A172 (cell line): ENCODE measurements around the gene DNAJB8. TPM values are rescaled to one million over a fixed set of nuclear protein-coding genes. Genes with fewer than 3 reads are reported as not detected.

Experiments
- DNase-seq: peaks from one replicate; pipeline ENCODE4 v3.0.0-alpha.2; 2015; ENCODE audit warnings: low spot score
- total RNA-seq: library from RNA; depleted of rRNA; stranded (reverse); fragments of >200 nt; shearing (Covaris generic); gene quantifications from 2 replicates; pipeline ENCODE4 v1.2.3, GENCODE V29; 2014

DNAJB8 gene
- total RNA-seq, 1 experiment from 2014 or later: not detected

DNA sequence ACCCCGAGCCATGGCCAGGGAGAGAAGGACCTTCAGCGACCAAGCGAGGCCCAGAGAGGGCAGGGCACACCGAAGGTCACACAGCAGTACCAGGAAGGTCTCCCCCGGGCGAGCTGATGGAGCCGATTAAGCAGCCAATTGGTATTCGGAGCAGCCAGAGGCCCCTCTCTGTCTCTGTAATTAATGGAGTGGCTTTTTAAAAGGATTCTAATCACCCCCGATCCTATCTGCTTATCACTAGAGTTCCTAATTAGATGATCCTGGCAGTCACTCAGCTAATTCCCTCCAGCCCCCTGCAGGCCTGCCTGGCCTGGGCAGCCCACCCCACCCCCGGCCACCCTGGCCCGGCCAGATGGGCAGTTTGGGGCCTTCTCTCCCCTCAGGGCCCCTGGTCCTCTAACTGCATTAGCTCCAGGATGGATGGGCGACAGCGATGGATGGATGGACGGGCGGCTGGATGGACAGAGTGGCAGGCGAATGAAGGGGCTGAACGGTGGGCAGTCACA is 1.6 kb upstream of the DNAJB8 start:
- no peak for DNase-seq

DNA sequence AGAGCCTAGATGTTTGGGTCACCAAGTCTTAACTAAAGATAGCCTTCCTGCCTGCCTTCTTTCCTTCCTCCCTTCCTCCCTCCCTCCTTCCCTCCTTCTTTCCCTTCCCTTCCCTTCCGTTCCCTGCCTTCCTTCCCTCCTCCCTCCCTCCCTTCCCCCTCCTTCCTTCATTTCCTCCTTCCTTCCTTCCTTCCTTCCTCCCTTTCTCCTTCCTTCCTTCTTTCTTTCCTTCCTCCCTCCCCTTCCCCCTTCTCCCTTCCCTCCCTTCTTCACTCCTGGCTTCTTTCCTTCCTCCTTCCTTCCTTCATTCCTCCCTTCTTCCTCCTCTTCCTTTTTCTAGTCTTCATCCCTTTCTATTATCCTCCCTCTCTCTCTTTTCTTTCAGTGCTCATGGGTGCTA is 2.0 kb downstream of the DNAJB8 start:
- no peak for DNase-seq

DNA sequence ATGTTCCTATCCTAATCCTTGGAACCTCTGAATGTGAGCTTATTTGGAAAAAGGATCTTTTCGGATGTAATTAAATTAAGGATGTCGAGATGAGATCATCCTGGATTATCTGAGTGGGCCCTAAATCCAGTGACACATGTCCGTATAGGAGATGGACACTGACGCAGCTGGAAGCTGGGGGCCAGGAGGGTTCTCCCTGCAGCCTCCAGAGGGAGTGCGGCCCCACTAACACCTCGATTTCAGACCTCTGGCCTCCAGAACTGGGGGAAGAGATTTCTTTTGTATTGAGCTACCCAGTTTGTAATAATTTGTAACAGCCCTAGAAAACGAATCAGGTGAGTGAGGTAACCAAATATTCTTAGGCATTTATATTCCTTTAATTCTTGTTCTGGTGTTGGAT is 2.5 kb downstream of the DNAJB8 start:
- DNase-seq: no peak

DNA sequence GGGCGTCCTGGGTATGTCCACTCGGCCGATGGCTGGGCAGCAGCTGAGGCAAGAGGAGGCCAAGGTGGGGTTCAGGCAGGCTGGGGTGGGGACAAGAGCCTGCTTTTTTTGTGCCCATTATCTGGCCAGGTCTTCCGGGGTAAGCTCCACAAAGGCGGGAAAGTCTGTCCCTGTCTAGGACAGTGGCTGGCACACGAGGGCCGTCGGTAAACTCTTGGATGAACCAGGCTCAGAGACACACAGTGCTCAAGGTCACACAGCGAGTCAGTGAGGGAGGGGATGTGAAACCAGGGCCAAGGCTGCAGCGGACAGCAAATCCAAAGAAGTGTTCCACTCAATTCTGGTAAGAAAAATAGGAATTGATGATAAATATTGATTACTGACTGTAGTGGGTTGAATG is 2.9 kb downstream of the DNAJB8 start:
- DNase-seq: no peak

DNA sequence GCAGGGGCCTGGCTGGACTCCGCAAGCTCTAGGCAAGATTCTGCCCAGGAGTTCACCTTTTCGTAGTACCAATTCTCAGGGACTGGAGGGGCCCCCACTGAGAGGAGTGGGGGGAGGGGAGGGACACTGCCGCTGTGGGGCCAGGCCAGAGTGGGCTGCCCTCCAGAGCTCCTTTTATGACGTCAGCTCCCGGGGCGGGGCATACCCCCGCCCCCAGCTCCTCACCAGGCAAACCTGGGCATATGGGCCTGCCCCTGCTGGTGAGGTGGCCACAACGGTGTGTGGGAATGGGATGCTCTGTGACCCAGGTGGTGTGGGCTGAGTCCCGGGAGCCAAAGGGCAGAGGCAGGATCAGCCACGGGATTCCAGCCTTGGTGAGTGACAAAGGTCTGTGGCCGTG is 3.3 kb downstream of the DNAJB8 start:
- no peak for DNase-seq

DNA sequence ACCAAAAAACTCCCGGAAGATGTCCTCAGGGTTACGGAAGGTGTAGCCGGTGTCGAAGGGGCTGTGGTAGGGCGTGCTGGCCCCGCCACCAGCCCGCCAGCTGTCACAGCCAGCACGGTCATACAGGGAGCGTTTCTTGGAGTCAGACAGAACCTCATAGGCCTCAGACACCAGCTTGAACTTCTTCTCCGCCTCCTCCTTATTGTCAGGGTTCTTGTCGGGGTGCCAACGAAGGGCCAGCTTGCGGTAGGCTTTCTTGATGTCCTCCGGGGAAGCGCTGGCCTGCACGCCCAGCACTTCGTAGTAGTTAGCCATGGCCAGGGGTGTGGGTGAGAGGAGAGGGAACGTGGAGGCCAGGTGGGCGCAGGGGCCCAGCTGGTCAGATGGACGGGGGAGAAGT is 3.8 kb downstream of the DNAJB8 start:
- no peak for DNase-seq

DNA sequence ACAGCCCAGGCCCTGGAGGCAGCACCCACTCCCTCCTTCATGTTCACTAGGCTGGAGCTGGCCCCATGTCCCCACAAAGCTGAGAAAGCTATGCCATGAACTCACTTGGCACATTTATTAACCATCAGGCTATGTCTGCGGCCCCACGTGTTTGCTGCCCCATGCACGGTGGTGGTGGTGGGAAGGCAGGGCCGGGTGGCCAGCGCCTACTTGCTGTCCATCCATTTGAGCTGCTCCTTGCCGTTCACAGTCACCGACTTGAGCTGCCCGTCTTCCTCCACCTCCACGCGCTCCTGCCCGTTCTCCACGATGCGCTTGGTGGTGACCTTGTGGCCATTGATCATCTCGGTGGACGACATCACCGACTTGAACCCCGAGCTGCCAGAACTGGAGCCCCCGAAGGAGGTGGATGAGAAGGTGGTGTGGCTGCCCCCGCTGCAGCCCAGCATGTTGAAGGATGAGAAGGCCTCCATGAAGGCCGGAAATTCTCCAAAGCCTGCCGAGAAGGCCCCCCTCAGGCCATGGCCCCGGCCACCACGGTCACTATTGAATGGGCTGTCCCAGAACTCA is 4.3 kb downstream of the DNAJB8 start:
- no peak for DNase-seq

DNA sequence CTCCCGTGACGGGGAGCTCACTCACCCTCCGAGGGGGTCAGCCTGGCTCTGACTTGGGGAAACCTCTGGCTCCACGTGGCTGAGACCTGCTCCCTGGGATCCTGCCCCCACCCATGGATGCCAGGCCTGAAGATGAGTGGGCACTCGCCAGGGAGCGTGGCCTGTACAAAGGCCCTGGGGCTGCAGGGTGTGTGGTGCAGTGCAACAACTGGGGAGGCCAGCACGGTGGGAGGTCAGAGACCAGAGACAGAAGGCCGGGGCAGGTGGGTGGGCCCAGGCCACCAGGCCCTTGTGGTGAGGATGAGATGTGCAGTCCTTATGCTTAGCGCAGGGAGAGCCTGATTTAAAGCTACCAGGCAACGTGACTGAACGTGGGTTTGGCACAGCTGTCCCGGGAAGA is 5.0 kb downstream of the DNAJB8 start:
- no peak for DNase-seq

DNA sequence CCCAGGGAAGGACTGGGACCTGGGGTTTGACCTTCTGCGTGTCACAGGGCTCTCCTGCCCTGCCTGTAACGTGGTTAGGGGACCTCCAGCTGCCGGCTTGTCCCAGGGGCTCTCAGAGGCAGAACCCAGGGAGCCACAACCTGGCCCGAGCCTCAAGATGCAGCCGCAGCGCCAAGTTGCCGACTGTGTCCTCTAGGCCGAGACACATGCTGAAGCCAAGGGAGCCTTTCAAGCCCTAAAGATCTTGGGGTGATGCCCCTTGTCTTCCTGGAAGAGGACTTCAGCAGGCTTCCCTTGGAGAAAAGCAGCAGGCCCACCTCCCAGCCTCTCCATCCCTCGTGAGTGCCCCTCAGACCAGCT is 7.2 kb downstream of the DNAJB8 start:
- no peak for DNase-seq

DNA sequence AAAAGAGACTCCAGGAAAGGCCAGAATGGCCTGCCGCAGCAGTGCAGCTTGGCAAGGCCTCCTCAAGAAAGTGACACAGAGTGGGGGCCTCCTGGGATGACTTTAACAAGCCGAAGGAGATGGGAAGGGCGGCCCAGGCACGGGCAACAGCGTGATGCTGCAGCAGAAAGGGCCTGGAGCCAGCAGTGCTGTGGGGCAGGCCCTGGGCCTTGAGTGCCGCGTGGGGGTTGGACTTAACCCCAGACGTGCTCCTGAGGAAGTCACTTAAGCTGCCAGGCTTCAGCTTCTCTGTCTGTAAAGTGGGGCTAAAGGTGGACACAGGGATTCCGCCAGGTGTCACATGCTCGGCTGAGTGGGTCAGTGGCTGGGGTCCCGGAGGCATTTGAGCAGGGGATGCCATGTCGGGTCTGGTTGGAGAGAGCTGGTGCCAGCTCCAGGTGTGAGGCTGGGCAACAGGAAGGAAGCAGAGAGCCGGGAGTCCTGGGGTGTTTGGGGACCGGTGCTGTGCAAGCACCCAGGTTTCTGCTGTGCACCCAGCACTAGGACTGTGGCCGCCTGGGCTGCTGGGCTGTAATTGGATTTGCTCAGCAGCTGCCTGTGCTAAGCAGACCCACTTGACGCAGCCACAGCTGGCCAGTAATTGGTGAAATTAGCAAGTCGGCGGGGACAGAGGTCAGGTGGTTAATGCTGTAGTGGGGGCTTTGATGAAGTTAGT is 7.8 kb downstream of the DNAJB8 start:
- no peak for DNase-seq

DNA sequence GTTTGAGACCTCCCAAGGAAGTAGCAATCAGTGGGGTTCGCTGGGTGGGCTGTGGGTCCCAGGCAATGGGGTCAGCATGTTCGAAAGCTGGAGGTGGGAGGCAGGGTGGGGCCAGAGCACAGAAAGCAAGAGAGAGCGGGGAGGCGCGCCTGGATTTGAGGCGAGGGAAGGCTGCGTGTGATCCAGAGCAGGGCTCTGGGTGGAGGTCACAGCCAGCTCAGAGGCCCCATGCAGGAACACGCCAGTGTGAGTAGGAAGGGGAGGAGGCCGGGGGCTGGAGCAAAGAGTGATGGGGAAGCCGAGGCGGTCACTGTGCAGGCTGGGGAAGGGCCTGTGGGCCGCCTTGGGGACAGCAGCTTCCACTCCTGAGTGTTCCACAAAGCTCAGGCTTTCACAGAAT is 8.8 kb downstream of the DNAJB8 start:
- no peak for DNase-seq

DNA sequence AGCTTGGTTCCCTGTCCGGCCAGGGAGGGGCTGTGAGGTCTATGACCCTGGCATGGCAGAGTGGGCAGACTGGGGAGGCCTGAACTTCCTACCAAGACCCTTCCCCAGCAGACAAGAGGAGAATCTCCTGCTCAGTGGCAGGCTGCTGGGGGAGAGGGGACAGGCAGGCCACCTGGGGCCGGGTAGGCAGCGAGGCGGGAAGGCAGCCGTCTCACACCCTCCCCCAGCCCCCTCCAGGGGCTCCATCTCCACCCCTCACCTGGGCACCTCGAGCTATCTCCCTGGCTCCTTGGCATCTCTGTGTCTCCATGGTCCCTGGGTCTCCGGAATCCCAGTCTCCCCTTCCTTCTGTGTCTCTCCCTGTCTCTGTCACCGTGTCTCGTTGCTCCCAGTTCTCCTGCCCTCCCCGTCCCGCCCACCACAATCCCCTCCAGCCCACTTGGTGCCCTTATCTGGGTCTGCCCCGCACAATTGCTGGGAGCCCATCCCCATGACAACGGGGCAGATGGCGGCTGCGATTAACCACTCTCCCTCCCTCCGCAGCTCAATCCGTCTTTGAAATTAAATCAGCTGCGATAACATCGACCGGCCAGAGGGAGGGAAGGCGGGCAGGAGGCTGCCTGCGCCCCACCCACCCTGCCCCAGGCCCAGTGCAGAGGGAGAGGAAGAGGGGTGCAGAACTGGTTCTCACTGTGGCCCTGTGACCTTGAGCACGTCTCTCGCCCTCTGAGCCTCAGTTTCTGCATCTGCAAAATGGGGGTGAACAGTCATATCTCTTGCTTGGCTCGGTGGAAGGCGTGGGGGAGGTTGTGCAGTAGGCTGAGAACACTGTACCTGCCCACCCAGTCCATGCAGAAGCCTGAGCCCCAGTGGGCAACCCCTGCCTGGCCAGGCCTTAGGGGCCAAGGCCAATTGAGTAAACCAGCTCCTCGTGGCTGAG is 9.6 kb downstream of the DNAJB8 start:
- no peak for DNase-seq

DNA sequence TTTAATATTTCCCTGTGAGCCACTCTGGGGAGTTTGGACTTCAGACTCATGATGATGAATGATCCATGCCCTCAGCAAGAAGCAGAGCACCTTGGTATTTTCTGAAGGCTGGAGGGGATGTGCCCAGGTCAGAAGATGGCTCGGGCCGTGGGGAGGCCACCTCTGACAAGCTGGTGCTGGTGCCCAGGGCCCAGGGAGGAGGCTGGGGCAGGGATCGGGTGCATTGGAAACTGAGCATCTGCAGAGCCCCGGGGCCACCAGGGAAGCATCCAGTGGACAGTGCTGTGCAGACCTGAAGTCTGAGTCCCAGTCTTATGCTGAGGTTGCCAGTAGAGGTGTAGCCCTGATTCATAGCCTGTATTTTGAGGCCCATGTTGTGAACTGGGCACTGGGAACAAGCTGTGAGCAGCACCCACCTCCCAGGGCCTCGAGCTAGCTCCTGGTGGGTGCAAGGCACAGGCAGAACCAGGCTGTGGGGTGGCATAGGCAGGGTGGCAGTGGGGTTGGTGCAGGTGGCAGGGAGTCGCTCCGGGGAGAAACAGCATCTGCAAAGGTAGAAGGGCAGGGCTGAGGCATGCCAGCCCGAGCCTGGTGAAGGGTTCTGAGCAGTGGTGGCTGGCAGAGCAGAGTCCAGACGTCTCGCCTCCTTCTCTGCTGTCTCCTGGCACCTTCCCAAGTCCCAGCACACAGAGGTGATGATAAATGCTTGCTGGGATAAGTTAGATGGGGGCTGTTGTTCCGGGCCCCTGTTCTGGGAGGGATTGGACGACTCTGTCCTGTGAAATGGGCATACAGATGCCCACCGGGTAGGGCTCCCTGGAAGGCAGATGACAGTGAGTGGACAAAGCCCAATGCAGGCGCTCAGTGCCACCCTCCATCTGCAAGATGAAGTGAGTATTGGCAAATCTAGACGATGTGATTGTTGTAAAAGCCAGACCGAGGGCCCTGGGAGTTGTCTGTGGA is 10.6 kb downstream of the DNAJB8 start:
- DNase-seq: no peak

DNA sequence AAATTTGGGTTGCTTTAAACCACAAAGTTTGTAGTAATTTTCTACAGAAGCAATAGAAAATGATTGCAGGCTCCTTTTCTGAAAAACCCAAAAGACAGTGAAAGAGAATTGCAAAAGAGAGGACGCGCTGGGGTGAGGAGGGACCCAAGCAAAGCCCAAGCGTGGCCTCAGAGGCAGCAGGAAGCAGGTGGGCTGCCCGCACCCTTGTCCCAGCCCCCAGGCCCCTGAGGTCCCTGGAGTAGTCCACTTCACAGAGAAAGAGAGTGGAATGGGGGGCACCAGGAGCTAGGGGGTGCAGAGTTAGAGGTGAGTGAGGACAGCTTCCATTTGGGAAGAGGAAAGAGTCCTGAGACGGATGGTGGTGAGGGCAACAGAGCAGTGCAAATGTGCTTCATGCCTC is 11.6 kb downstream of the DNAJB8 start:
- DNase-seq: no peak

DNA sequence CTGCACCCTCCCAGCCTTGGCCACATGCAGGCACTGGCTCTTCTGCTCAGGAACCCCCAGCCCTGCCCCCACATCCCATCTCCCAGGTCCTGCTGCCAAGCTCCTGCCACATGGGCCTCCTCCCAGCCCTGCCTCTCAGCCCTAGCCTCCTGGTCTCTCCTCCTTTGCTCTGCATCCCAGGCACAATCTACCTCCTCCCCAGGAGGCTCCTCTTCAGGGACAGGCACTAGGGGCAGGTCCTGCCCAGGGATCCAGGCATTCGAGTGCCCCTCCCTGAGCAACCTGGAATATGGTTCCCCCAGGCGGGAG is 12.4 kb downstream of the DNAJB8 start:
- DNase-seq: no peak

DNA sequence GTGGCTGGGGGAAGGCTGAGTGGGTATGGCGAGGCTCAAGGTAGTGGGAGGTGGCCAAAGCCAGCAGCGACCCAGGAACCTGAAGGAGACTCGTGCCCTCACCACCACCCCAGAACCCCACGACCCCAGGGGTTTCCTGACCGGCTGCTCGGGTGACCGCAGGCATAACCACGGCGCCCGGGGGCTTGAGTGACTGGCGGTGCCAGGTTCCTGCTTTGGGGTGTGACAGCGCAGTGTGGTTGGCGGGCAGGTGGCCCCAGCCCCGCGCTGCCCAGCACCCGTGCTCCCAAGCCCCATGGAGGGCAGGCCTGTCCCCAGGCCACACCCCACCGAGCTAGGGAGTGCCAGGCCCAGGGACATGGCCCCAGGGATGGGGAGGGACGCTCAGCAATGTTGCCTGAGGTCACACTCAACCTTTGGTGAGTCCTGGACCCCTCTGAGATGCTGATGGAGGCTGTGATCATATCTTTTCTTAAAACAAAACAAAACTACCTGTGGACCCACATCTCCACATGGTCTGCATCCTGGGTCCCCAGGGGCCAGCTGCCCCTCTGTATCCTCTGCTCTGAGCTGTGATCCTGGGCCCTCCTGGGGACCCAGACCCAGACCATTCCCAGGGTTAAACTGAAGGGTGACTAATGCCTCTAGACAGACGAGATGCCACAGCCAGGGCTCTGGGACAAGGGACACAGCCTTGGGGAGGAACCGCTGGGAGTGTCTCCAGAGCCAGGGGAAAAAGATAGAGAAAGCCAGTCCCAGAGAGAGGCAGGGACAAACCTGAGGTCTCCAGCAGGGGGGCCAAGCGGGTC is 13.0 kb downstream of the DNAJB8 start:
- DNase-seq: no peak

DNA sequence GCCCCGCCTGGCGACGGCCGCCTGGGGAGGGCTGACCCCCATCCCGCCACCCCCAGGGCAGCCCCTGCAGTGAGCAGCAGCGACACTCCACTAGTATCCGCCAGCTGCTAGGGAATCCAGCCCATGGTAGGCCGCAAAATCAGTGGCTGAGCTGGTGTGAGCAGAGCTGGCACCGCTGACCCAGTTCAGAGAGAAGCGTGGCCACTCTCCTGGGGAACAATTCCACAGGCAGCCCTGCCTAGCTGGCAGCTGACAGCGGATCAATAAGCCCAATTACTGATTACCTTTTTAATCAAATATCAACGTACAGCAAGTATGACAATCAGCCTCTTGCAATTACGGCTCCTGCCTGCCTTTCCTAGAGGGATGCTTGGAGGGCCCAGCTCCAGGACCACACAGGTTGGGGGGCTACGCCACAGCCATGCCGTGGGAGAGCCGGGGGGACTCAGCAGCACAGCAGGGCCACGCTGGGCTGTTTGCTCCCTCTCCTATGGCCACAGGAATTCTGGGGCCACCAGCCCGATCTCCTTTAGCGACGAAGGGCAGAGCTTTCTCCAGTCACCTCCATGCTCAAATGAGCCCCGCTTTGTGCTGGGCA is 13.9 kb downstream of the DNAJB8 start:
- no peak for DNase-seq

DNA sequence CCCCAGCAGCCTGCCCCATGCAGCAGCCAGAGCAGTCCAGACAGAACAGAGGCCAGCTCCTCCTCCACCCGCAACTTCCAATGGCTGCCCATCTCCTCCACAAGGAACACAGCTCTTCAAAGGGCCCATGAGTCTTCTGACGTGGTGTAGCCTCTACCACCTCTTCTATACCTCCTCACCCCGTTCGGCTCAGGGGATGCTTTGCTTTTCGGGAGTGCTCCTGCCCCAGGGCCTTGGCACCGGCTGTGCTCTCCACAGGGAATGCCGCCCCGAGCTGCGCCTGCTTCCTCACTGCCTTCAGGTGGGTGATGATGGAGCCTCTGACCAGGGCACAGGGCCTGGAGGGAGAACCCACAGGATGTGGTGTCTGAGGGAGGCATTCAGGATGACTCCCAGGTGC is 14.6 kb downstream of the DNAJB8 start:
- no peak for DNase-seq

DNA sequence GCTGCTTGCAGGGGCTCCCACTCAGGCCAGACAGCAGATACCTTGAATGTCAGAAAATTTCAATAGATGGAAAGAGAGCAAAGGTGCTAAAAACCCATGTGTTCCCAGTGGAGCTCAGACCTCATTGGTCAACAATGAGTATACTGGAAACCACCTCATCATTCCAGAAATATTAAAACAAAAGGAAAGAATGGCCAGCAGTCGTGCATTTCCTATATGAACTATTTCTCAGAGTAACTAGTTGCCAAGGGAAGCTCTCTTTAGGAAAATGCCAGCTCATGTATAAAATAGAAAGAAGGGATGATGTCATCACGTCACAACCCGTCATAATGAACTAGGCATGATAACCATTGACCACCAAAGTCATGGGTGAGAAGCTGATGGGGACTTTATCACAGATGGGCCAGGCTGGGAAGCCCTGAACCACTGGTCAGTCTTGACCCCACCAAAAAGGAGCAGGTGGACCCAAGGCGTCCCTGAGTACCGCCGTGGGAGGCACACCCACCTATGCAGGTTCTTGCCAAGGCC is 17.5 kb downstream of the DNAJB8 start:
- no peak for DNase-seq

DNA sequence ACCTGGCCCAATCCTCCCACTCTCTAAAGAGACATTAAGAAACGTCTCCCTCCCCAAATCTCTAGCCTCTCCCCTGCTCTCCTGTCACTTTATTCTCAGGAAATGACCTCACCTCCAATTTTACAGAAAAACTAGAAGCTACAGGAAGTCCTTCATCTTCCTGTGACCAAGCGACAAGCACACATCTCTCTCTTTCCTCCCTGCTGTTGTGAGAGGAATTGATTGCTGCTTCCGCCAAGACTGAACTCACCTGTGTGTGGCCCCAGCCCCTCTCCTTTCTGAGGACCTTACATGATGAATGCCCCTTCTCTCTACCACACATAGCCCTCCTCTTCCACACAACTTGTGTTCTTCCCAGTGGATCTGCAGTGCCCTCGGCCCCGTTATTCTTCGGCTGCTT is 18.2 kb downstream of the DNAJB8 start:
- DNase-seq: peak; percentile 13
